NCI-H1694 (cell line): ENCODE data around the gene CACNA1C.
"Not testable (repeated sequence)": the region's sequence is repeated elsewhere in the genome, so short reads cannot be mapped to it uniquely, and the experiment has no call there.

ENCODE experiments used
- DNase-seq: peaks from one replicate; lab custom pipeline; 2025; lab: John Stamatoyannopoulos, UW

CACNA1C gene

DNA sequence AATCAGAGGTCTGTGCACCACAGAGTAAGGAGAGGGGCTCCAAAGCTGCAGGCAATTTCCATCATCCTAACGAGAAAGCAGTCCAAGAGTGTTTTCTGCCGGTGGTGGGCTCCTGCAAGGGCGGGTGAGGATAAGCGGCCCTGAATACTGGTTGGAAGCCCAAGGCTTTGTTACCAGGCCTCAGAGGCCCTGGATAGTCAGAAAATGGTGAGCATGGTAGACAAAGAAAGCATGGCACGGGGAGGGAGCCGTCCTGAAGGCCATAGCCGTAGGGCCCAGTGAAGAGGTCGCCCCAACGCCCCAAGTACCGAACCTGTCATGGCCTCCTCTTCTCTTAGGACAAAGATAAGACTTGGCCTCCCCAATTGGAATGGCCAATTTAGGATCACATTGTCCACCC lies 435.3 kb downstream of the CACNA1C start:
- no peak for DNase-seq

GRCh38 chr12:2488596-2488995 lies 435.8 kb downstream of the CACNA1C start:
- no peak for DNase-seq

GRCh38 chr12:2489275-2489674 lies 436.5 kb downstream of the CACNA1C start:
- DNase-seq = peak; percentile 82

DNA sequence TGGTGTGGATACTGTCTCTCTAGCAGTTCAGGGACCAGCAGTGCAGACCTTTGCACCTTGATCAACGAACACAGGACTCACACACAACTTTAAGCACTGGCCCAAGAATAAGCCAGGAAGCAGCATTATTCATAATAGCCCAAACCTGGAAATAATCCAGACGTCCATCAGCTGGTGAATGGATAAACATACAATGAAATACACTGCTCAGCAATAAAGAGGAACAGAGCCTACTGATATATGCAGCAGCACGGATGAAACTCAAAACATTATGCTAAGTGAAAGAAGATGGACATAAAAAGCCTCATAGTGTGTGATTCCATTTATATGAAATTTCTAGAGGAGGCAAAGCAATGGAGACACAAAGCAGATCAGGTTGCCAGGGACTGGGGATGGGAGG lies 438.0 kb downstream of the CACNA1C start:
- DNase-seq = no peak

DNA sequence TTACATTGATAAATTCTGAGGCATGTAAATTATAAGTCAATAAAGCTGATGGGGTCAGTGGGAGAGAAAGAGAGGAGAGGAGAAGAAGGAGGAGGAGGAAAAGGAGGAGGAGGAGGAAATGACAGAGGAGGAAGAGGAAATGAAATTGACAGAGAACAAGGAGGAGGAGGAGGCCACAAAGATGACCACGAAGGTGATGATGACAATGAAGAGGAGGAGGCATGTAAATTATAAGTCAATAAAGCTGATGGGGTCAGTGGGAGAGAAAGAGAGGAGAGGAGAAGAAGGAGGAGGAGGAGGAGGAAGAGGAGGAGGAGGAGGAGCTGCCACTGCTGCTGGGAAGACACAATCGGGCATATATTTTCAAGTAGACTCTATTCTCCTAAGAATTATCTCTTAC lies 438.6 kb downstream of the CACNA1C start:
- not testable (repeated sequence) for DNase-seq

GRCh38 chr12:2492236-2492635 lies 439.4 kb downstream of the CACNA1C start:
- no peak for DNase-seq

DNA sequence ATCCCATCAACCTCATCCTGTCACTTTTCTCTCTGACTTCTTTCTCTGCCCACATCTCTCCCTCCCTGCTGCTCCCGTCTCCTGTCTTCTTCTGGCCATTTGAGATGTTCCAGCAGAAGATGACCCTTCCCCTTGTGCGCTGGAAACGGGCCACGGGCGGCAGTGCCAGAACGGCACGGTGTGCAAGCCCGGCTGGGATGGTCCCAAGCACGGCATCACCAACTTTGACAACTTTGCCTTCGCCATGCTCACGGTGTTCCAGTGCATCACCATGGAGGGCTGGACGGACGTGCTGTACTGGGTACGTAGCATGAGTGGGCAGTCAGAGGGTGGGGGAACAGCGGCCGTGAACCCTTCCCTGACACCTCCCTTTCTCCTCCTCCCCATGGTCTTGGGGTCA lies 440.3 kb downstream of the CACNA1C start:
- no peak for DNase-seq

- DNase-seq = no peak
These were observed 441.9 kb downstream of the CACNA1C start for GRCh38 chr12:2494486-2495192.

GRCh38 chr12:2495417-2496112 lies 442.8 kb downstream of the CACNA1C start:
- DNase-seq = no peak

GRCh38 chr12:2498964-2499500 lies 446.2 kb downstream of the CACNA1C start:
- DNase-seq = no peak

- no peak for DNase-seq
These were observed 448.8 kb downstream of the CACNA1C start for GRCh38 chr12:2501464-2502191.

- no peak for DNase-seq
These were observed 450.2 kb downstream of the CACNA1C start for GRCh38 chr12:2503036-2503435.

DNA sequence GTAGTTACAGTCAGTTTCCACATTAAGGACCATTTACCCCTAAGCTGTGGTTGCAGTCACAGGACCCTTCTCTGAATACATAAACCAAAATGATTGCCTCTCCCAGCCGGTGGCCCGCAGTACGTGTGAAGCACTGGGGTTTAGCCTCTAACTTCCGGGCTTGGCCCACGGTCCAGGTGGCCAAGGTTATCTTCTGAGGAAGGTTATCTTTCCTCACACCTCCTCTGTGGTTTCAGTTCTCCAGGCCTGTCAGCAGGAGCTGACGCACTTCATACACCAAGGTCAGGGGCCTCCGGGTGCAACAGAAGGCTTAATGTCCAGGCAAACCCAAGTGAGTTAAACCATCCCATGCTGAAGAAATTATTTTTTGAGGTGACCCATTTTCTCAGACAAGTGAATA lies 451.0 kb downstream of the CACNA1C start:
- DNase-seq = no peak

DNA sequence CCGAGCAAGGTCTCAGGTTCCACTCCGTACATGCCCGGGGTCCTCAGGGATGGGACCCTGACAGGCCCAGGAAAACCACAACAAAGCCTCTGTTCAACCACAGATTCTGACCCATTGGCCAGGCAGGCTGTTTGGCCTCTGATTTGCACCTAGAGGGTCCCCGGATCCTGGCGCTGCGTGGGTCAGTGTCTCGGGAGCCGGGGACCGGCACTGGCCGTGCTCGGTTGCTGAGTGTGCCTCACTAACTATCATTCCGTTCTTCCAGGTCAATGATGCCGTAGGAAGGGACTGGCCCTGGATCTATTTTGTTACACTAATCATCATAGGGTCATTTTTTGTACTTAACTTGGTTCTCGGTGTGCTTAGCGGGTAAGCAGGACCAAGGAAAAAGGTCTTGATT lies 451.8 kb downstream of the CACNA1C start:
- no peak for DNase-seq

DNA sequence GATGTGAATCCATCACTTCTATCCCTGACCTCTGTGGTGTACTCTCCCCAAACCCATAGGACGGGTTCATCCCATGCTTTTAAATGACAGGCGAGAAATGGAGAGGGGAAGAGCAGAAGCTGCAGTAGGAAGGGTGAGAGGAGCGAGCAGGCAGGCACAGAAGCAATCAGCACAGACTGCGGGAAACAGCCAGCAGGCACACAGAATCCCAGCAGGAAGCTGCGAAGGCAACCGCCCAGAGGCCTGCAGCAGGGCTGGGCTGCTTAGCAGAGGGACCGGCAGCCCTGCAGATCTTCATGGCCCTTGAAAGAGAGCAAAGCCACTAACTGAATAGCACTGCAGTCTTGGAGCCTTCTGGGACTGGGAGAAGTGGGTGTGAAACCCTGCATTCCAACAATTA lies 455.0 kb downstream of the CACNA1C start:
- no peak for DNase-seq

DNA sequence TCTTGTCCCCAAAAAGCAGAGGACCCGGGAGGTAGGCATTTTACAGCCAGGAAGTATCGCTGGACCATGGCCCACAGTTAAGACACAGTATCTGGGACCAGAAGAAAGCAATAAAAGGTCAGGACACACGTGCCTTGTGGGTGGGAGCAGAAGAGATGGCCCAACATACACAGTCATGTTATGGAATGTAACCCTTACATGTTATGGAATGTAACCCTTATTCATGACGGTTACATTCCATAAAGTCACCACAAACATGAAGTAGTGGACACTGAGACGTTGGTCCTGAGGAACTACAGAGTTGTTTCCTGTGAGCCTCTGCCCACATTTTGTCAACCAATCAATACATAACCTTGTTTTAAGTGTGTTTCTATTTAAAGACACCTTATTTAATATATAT lies 456.4 kb downstream of the CACNA1C start:
- DNase-seq = no peak

- DNase-seq = no peak
These were observed 457.3 kb downstream of the CACNA1C start for GRCh38 chr12:2510045-2510444.

DNA sequence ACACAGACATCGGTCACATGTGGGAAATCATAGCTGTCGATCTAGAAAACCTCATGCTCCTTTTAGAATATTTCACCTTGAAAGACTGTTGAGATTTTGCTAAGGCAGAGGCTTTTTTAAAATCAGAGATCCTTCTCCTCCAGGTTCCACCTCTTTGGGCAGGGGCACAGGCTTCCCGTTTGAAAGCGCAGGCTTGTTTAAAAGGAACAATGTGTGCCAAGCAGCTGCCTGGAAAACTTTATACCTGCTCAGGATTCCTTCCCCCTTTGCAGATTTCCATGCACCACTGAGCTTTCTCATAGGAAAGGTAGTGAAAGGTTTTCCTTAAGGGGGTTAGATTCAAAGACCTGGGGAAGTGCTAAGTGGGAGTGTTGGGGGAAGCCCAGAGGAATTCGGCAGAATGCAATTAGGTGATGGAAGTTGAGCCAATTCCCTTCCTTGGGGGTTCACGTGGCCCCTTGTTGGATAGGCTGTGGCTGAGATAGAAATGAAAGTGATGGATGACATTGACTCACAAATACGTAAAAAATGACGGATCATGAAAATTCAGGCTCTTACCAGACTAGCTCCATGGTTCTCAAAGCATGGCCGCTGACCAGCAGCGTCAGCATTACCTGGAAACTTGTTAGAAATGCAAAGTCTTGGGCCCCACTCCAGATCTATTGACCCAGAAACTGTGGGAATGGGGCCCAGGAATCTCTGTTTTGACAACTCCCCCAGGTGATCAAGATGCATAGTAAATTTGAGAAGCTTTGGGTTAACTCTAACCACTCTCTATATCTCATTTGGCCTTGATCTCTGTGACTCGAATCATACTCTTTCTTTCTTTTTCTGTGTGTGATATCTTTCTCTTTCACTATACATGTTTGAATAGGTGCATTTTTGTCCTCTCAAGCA lies 460.6 kb downstream of the CACNA1C start:
- DNase-seq = no peak

- no peak for DNase-seq
These were observed 461.2 kb downstream of the CACNA1C start for GRCh38 chr12:2514038-2514340.

DNA sequence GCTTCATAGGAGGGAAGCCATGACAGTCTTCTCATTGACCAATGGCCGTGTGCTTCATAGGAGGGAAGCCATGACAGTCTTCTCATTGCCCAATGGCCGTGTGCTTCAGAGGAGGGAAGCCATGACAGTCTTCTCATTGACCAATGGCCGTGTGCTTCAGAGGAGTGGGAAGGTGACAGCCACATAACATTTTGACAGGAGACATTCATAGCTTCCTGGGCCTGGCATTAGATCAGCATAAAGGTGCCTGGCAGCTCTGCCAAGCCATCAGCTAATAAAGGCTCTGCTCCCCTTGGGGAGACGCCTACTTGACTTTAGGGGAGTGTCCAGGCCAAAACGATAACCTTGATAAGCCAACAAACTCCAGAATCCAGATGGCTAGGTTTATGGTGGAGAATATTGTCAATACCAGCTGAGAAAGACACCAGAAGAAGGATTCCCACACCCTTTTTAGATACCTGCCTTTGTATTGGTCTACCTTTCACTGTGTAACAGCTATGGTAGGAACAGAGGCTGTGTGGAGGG lies 468.0 kb downstream of the CACNA1C start:
- DNase-seq = no peak

- DNase-seq = no peak
These were observed 470.5 kb downstream of the CACNA1C start for GRCh38 chr12:2523317-2523716.

- DNase-seq = no peak
These were observed 471.1 kb downstream of the CACNA1C start for GRCh38 chr12:2523844-2524243.
